ENCODE data around the gene WWOX.

WWOX gene

DNA sequence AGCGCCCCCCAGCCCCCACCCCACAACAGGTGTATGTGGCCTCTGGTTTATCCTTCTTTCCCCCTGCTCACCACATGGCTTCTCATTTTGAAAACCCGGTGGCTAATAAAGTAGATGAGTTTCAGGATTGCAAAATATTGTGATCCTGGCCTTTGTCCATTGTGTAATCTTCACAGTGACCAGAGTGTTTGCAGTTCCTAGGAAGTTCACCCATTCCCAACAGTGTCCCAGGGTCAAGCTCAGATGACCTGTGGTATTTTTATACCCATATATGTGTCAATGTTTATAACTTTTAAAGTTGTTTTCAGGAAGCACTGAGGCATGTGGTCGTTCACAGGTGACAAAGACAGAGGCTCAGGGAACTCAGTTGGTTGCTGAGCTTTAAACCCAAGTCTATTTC is 721.9 kb downstream of the WWOX start:
- TF ChIP-seq, protein P1, sequence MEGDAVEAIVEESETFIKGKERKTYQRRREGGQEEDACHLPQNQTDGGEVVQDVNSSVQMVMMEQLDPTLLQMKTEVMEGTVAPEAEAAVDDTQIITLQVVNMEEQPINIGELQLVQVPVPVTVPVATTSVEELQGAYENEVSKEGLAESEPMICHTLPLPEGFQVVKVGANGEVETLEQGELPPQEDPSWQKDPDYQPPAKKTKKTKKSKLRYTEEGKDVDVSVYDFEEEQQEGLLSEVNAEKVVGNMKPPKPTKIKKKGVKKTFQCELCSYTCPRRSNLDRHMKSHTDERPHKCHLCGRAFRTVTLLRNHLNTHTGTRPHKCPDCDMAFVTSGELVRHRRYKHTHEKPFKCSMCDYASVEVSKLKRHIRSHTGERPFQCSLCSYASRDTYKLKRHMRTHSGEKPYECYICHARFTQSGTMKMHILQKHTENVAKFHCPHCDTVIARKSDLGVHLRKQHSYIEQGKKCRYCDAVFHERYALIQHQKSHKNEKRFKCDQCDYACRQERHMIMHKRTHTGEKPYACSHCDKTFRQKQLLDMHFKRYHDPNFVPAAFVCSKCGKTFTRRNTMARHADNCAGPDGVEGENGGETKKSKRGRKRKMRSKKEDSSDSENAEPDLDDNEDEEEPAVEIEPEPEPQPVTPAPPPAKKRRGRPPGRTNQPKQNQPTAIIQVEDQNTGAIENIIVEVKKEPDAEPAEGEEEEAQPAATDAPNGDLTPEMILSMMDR (IDR thresholded peaks at IDR 0.05; ENCODE audit: insufficient read depth, missing control alignments): no peak
- no peak for FAIRE-seq
- no peak for DNase-seq (ENCODE audit: insufficient read length, low spot score)

DNA sequence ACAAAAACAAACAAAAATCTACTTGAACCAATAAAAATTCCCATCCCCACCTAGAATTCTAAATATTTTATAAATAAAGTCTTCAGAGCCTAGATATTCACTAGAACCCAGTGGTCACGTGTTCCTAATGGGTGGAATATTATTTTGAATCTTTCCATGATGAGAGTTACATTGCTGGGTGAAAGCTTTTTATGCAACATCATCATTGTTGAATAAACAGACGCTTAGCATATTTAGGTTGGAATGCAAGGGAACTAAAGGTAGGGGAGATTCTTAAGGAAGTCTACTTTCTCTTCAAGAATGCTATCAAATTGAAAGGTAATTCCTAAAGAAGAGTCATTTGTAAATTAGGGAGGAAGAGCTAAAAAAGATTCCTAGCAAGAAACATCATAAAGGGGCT is 723.1 kb downstream of the WWOX start:
- FAIRE-seq: no peak
- TF ChIP-seq, protein P1 (IDR thresholded peaks at IDR 0.05; ENCODE audit: insufficient read depth, missing control alignments): no peak

DNA sequence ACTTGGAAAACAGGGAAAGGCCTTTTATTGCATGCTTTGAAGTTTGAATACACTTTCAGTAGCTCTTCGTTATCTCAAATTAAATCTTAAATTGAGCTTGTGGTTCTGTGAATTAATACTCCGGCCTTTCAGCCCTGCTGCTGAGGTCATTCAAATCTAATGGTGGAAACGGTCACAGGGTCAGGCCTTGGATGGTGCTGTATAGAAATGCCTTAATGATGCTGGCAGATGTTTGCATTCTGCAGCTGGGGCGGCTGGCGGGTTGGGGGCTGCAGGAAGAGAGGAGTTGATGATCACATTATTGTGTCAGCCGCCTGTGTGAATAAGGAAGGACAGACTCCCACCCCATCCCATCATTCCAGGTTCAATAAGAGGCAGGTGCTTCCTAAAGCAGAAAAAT is 723.6 kb downstream of the WWOX start:
- DNase-seq (ENCODE audit: insufficient read length, low spot score): no peak
- no peak for FAIRE-seq
- TF ChIP-seq, protein P1 (IDR thresholded peaks at IDR 0.05; ENCODE audit: insufficient read depth, missing control alignments): no peak

More for the DNA sequence above, 723.1 kb downstream of the WWOX start:
- no peak for DNase-seq (ENCODE audit: insufficient read length, low spot score)

GRCh38 chr16:78829280-78829679 is 729.8 kb downstream of the WWOX start:
- no peak for DNase-seq (ENCODE audit: insufficient read length, low spot score)
- FAIRE-seq: no peak
- TF ChIP-seq, protein P1 (IDR thresholded peaks at IDR 0.05; ENCODE audit: insufficient read depth, missing control alignments): no peak

DNA sequence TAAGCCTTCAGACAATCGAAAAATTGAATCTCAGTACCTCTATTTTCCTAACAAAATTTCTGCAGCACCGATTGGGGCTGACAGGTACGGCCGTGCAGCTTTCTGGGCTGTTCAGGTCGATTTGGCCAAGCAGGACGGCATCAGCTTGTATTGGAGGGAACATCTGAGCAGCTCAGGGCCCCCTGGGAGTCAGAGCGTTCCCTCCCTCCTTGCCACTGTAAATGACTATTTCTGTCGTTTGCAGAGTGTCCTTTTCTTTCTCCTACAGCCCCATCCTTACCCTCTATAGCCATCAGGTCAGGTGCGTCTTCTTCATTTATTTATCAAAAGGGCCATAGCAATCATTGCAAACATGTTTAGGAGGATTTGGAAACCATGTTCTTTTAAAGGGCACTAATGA is 731.1 kb downstream of the WWOX start:
- no peak for DNase-seq (ENCODE audit: insufficient read length, low spot score)
- no peak for FAIRE-seq
- TF ChIP-seq, protein P1 (IDR thresholded peaks at IDR 0.05; ENCODE audit: insufficient read depth, missing control alignments): no peak

DNA sequence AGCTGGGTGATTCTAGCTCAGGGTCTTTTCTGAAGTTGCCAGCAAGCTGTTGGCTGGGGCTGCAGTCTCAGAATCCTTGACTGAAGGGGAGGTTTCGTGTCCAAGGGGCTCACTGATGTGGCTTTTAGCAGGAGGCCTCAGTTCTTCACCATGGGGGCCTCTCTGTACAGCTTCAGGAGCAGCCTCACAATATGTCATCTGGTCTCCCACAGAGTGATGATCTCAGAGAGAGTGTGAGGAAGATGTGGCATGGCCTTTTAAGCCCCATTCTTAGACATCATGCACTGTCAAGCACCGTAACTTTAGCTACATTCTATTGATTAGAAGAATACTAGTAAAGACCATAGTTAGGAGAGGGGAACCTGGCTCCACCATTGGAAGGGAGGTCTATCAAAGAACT is 732.6 kb downstream of the WWOX start:
- DNase-seq (ENCODE audit: insufficient read length, low spot score) (no peak), FAIRE-seq (no peak)
- TF ChIP-seq, protein P1 (IDR thresholded peaks at IDR 0.05; ENCODE audit: insufficient read depth, missing control alignments): no peak

GRCh38 chr16:78836802-78837491 is 737.5 kb downstream of the WWOX start:
- TF ChIP-seq, protein P1 (IDR thresholded peaks at IDR 0.05; ENCODE audit: insufficient read depth, missing control alignments): no peak
- no peak for DNase-seq (ENCODE audit: insufficient read length, low spot score)
- FAIRE-seq: no peak
